ENCODE measurements around the gene TRMT112.

DNA sequence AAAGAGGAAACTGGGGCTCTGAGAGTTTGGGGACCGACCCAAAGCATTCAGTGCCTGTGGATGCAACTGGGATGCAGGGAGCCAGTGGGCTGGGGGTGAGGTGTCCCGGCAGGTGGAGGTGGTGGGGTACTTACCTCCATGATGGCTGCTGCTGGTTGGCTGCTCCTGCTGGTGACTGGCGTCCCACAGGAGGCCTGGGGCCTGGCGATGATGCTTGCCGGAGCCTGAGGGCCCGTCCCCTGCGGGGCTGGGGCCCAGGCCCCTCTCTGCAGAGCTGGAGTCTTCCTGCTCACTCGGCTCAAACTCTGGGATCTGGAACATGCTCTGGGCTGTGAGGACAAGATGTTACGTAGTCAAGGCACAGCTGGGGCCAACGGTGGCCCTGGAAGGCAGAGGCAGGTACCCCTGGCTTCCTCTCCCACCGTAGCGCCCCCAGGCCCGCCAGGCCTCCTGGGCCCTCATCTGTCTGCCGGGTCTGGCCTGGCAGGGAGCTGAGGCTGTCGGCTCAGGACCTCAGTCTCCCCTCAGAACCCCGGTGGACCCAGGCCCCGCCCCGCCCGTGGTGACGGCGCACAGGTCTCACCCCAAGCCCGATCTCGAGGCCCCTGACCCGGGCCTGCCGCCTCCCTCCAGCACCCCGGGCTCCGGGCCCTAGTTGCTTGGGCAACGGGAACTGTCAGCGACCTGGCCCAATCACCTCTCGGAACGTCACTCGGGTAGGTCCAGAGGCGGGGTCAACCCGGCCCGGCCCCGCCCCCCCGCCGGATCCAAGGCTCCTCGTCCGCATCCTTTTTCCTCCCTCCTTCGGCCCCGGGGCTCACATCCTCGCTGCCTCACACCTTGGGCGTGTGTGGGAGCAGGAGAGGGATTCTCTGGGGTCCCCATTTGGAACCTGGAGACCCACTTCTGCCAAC, 33.1 kb downstream of the TRMT112 start, which contains the start of gene BAD:
- TF ChIP-seq, protein P1, sequence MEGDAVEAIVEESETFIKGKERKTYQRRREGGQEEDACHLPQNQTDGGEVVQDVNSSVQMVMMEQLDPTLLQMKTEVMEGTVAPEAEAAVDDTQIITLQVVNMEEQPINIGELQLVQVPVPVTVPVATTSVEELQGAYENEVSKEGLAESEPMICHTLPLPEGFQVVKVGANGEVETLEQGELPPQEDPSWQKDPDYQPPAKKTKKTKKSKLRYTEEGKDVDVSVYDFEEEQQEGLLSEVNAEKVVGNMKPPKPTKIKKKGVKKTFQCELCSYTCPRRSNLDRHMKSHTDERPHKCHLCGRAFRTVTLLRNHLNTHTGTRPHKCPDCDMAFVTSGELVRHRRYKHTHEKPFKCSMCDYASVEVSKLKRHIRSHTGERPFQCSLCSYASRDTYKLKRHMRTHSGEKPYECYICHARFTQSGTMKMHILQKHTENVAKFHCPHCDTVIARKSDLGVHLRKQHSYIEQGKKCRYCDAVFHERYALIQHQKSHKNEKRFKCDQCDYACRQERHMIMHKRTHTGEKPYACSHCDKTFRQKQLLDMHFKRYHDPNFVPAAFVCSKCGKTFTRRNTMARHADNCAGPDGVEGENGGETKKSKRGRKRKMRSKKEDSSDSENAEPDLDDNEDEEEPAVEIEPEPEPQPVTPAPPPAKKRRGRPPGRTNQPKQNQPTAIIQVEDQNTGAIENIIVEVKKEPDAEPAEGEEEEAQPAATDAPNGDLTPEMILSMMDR (IDR thresholded peaks at IDR 0.05), result no peak
- TF ChIP-seq POLR2A (IDR thresholded peaks at IDR 0.05), result peak in 1 of 2 donors; percentile 55
